Neutrophil (primary cell): ENCODE data around the gene PSD.

Experiments
- H3K27ac ChIP-seq: fragments of 200-600 bp; sonication (generic); 2 replicates; pipeline ENCODE4 v1.5.1; 2016; ENCODE audit warnings: mild to moderate bottlenecking, moderate library complexity
- H3K27me3 ChIP-seq: fragments of 200-600 bp; sonication (generic); 2 replicates; pipeline ENCODE4 v1.6.0; 2016; ENCODE audit warnings: mild to moderate bottlenecking
- H3K36me3 ChIP-seq: fragments of 200-600 bp; sonication (generic); 2 replicates; pipeline ENCODE4 v1.5.1; 2017
- H3K4me1 ChIP-seq, 2 experiments: fragments of 200-600 bp in 1 of 2; sonication (generic) in 1 of 2; 1 replicate in 1 of 2; 2 replicates in 1 of 2; pipeline versions ENCODE4 v1.5.1 to v1.6.1; 2013 to 2016; ENCODE audit warnings: low read depth in 1 of 2, low read length in 1 of 2, mild to moderate bottlenecking in 1 of 2, moderate library complexity in 1 of 2; ENCODE audit not compliant: control insufficient read depth in 1 of 2, insufficient read depth in 1 of 2
- H3K4me3 ChIP-seq, 2 experiments: fragments of 200-600 bp in 1 of 2; sonication (generic) in 1 of 2; 1 replicate in 1 of 2; 2 replicates in 1 of 2; pipeline ENCODE4 v1.5.1; 2013 to 2016; ENCODE audit warnings: low read depth in 1 of 2, low read length in 1 of 2, mild to moderate bottlenecking in 1 of 2, moderate library complexity in 1 of 2
- H3K9me3 ChIP-seq: fragments of 200-600 bp; sonication (generic); 2 replicates; pipeline ENCODE4 v1.5.1; 2016
- CTCF ChIP-seq: fragments of 200-600 bp; sonication (generic); IDR thresholded peaks from 2 replicates; pipeline ENCODE4 v1.5.1; 2016; ENCODE audit warnings: antibody characterized with exemption

PSD gene

DNA sequence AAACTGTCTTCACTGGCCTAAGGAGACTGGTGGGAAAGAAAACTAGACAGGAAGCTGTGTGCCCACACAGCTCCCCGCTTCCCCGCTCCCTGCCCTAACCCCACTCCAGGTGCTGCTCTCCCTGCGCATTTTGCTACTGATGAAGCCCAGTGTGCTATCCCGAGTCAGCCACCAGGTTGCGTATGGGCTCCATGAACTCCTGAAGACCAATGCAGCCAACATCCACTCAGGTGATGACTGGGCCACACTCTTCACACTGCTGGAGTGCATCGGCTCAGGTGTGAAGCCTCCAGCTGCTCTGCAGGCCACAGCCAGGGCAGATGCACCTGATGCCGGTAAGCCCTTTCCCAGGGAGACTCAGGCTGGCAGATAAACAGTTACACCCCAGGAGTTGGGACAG lies 43.3 kb downstream of the PSD start:
- no peak for TF ChIP-seq CTCF
- Histone ChIP-seq H3K27me3 (no peaks in the 10 kb centered on the region), H3K9me3 (no peaks in the 10 kb centered on the region), H3K4me3 (no peak overlapping the region), H3K4me1 (no peaks in the 10 kb centered on the region), H3K36me3 (peaks cover 100% of the 10 kb centered on the region), H3K27ac (no peak overlapping the region)

- H3K36me3 ChIP-seq, result peaks cover 100% of the 10 kb centered on the region
- no peak for TF ChIP-seq CTCF
Measured at GRCh38 chr10:102371295-102371694, 47.3 kb downstream of the PSD start.

GRCh38 chr10:102368077-102368476 lies 50.5 kb downstream of the PSD start:
- Histone ChIP-seq H3K27me3 (no peaks in the 10 kb centered on the region), H3K9me3 (no peaks in the 10 kb centered on the region), H3K27ac (no peak overlapping the region), H3K4me3 (no peak overlapping the region), H3K4me1 (no peaks in the 10 kb centered on the region), H3K36me3 (peaks cover 99% of the 10 kb centered on the region)
- TF ChIP-seq CTCF, result no peak

More at GRCh38 chr10:102371295-102371694, 47.3 kb downstream of the PSD start:
- Histone ChIP-seq H3K4me3 (no peak overlapping the region), H3K27ac (no peak overlapping the region), H3K27me3 (no peaks in the 10 kb centered on the region), H3K9me3 (no peaks in the 10 kb centered on the region), H3K4me1 (no peaks in the 10 kb centered on the region)

DNA sequence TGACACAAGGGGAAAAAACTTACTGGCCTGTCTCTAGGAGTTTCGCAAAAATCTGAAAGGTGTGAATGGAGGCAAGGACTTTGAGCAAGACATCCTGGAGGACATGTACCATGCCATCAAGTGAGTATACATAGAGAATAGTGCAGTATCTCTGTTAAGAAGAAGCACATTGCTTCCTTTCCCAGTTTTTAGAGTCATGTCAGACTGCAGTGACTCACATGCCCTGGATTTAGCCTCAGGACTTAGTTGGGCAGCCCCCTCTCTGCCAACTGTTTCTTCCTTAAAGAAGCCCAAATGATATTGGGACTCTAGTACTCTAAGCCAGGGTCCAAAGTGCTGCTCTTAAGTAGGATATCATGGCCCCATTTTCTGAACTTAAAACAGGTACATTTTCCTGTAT lies 51.1 kb downstream of the PSD start:
- no peak overlapping the region for H3K27ac ChIP-seq
- H3K9me3 ChIP-seq, result no peaks in the 10 kb centered on the region
- no peaks in the 10 kb centered on the region for H3K4me1 ChIP-seq
- peaks cover 99% of the 10 kb centered on the region for H3K36me3 ChIP-seq
- no peaks in the 10 kb centered on the region for H3K27me3 ChIP-seq
- no peak for TF ChIP-seq CTCF
- H3K4me3 ChIP-seq, result no peak overlapping the region

DNA sequence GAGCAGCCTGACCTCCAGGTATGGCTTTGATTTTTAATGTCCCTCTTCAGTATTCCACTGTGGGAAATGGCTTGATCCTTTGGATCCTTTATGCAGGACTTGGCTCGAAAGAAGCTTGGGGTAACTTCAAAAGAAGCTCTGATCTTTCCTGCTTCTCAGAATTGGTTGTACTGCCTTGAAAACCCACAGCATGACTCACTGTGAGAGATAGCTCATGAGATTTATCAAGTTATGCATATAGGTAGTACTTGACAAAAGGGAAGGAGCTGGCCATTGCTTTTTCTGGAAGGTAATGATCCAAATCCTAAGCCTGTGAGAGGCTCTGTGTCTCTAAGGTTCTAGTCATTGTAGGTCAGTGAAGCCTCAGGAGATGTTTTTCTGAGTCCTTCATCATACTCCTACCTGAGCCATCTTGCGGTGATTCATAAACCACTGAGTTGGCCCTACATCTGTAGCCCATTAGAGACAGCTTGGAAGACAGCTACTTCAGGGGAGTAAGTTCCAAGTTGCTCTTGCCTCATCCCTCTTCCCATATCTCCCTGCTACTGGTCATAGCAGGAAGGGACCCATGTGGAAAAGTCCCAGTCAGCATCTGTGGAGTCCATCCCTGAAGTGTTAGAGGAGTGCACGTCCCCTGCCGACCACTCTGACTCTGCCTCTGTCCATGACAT lies 59.7 kb downstream of the PSD start:
- Histone ChIP-seq H3K36me3 (peaks cover 92% of the 10 kb centered on the region), H3K9me3 (no peaks in the 10 kb centered on the region), H3K27me3 (no peaks in the 10 kb centered on the region), H3K4me3 (no peak overlapping the region), H3K27ac (no peak overlapping the region), H3K4me1 (no peaks in the 10 kb centered on the region)
- TF ChIP-seq CTCF, result no peak
